Measurements from ENCODE around the gene NINL. TPM values are rescaled to one million over a fixed set of nuclear protein-coding genes. Genes with fewer than 3 reads are reported as not detected.
"Not testable (repeated sequence)": the region's sequence is repeated elsewhere in the genome, so short reads cannot be mapped to it uniquely, and the experiment has no call there.

Gene NINL
- total RNA-seq, 1 donor from 2014 or later, result 14.8 TPM

- intact Hi-C loops (cut with DNase I), result no loop called here
- DNase-seq (ENCODE audit: low spot score), result peak; percentile 28
- no peak for ATAC-seq
Measured at GRCh38 chr20:25512709-25513108, 72.6 kb downstream of the NINL start.

GRCh38 chr20:25511183-25511582, 74.1 kb downstream of the NINL start:
- intact Hi-C loops (cut with DNase I), result no loop called here
- ATAC-seq, result no peak
- DNase-seq (ENCODE audit: low spot score), result peak; percentile 23

- DNase-seq (ENCODE audit: low spot score) (peak; percentile 37), ATAC-seq (no peak)
- intact Hi-C loops (cut with DNase I), result no loop called here
Measured at GRCh38 chr20:25510721-25511120, 74.6 kb downstream of the NINL start.

DNA sequence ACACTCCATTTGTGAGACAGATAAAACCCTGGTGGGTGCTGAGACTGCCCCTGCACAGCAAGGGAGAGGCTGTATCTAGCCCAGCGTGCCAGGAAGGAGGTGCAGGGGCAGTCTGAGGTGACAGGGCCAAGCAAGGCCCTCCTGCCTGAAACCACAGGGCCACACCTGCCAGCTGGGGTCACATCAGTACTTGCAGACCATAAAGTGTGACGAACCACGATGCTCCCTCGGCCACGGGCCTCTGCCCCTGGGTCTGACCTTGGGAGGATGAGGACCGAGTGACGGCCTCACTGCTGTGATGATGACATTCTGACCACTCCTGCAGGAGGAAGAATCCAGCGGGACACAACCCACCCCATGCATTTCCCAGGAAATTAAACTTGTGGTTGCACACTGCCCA, 75.1 kb downstream of the NINL start:
- ATAC-seq, result no peak
- peak; percentile 31 for DNase-seq (ENCODE audit: low spot score)
- intact Hi-C loops (cut with DNase I), result no loop called here

- ATAC-seq, result no peak
- intact Hi-C loops (cut with DNase I), result no loop called here
- peak; percentile 14 for DNase-seq (ENCODE audit: low spot score)
Measured at GRCh38 chr20:25509084-25509483, 76.2 kb downstream of the NINL start.

DNA sequence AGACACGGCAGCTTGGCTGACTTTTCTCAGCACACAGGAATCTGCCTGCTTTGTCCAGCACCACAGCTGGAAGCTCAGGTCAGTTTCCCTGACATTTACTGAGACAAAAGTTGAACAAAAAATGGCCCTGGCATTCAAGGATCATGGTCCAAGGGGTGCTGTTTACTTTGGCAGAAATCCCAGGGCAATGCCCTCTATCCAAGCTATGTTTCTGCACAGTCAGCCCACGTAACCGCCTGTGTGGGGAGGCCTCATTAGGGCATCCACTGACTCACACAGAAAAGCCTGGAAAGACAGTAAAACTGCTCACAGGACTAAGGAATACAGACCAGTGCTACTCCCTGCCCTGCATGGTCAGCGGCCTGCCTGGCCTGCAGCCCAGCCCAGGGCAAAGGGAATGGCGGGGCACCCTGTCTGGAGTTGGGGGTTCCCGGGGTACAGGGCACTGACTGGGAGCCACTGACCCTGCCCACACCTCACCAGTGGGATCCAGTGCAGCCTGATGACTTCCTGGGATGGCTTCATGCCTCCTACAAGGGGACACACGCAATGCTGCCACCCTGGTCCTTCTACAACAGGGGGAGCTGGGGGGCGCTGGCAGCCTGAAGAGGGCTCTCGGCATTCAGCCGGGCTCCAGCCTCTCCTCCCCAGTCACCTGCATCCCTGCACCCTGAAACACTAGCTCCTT, 77.1 kb downstream of the NINL start:
- no peak for DNase-seq (ENCODE audit: low spot score)
- intact Hi-C loops (cut with DNase I), result no loop called here
- ATAC-seq, result peak; percentile 33

DNA sequence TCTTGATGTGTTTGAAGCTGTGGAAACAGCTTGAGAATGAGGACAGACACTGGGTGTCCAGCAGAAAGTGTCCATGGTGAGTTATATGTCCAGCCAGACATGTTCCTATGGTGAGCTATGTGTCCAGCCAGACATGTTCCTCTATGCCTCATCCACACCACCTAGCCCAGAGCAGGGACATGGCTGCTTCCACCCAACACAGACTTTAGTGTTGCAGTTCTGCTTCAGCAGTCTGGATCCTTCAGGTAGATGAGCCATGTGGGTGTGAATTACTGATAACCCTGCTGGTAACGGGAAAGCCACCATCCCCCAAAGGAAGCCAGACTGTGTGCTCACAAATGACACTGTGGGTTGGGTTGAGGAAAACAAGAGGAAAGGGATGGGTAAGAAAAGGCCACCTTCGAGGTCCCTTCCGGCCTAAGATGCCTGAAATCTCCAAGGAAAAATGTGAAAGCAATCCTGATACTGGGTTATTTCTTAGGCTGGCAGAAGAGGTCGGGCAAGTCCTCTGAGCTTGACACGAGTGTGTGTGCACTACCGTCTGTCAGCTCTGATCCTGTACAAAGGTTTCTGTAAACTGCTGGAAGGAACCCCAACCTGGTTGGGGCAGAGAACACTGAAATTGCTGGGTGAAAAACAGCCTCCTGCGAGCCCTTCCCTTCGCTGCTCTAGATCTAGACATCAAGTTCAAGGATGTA, 77.8 kb downstream of the NINL start:
- DNase-seq (ENCODE audit: low spot score) (peak; percentile 13), ATAC-seq (no peak)
- intact Hi-C loops (cut with DNase I), result no loop called here

GRCh38 chr20:25504366-25505135, 80.8 kb downstream of the NINL start:
- ATAC-seq, result no peak
- DNase-seq (ENCODE audit: low spot score), result peak; percentile 25
- intact Hi-C loops (cut with DNase I), result no loop called here

DNA sequence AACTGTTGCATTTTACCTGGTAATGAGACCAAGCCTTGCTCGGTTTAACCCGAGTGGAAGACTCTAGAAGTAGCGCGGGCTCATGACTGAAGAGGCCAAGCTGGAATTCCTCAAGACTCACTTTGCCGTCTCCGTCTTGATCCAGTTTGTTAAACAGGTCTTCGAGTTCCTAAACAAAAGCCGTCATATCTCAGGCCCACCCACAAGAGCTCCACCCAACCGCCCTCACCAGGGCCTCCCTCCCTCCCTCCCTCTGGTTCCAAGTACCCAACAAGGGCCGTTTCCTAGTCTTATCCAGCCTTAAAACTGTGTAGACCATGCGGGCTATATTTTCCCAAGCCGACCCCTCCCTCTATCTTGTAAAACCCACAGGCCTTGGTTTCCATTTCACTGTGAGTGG, 81.4 kb downstream of the NINL start:
- intact Hi-C loops (cut with DNase I), result no loop called here
- DNase-seq (ENCODE audit: low spot score), result no peak
- ATAC-seq, result no peak

- DNase-seq (ENCODE audit: low spot score); intact Hi-C loops (cut with DNase I); ATAC-seq: not testable (repeated sequence)
Measured at GRCh38 chr20:25503051-25503639, 82.2 kb downstream of the NINL start.

GRCh38 chr20:25500880-25501351, 84.4 kb downstream of the NINL start:
- DNase-seq (ENCODE audit: low spot score) (no peak), ATAC-seq (no peak)
- intact Hi-C loops (cut with DNase I), result no loop called here

- DNase-seq (ENCODE audit: low spot score) (no peak), ATAC-seq (no peak)
- intact Hi-C loops (cut with DNase I), result no loop called here
Measured at GRCh38 chr20:25499855-25500434, 85.4 kb downstream of the NINL start.

DNA sequence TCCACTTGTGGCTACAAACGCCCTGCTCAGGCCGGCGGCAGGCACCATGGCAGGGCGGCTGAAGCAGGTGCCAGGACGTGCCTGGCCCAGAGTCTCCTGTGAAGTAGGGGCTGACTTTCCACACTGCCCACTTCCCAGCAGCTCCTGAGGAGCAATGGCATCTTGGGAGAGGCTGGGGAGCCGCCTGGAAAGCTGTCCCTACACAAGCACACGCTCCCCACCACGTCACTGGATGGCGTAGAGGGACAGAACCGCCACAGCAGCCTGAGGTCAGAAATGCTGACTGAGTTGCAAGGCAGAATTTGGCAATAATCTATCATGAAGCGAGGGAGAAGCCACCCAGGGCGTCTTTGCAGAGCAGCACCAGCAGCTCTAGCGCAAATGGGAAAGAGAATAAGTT, 86.3 kb downstream of the NINL start:
- DNase-seq (ENCODE audit: low spot score) (no peak), ATAC-seq (no peak)
- intact Hi-C loops (cut with DNase I), result no loop called here

DNA sequence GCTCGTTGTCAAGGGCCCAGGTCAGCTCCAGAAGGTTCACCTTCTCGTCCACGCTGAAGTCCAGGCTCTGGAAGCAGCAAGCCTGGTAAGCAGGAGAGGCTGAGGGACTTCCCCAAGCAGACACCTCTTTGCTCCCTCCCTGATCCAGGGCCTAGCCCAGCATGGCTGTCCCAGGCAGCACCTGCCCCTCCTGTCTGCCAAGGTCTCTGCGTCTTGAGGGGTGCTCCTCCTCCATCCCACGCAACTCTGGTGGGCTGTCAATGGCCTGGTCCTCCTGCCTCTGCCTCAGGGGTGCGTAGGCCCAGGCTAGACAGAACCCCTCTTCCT, 87.1 kb downstream of the NINL start:
- intact Hi-C loops (cut with DNase I), result no loop called here
- no peak for ATAC-seq
- no peak for DNase-seq (ENCODE audit: low spot score)

DNA sequence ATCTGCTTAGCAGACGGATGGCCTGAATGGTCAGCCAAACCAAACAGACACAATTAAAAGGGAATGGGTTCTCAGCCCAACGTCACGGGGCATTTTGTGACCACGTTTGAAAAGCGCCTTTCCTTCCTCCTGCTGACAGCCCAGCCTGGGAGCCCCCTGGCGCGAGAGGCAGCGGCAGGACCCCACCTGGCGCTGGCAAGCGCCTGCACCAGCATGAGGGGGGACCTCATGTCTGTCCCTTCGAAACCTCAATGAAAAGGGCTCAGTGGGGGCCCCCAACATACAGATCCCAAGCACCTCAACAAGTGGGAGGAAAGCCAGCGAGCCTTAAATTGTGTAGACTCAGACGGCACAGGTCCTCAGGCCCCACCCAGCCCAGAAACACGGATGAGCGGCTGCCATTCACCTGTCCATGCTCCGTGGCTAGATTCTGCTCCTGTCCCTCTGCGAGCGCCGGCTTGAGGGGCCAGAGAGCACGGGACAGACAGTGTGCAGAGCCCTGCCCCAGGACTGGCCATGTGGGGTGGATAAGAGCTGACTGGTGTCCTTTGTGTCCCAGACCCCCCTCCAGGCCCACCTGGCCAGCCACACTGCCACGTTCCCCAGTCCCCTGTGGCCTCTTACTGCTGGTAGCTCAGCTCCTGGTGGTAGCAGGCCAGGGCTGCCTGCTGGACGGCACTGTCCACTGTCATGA, 87.6 kb downstream of the NINL start:
- intact Hi-C loops (cut with DNase I), result no loop called here
- ATAC-seq, result no peak
- DNase-seq (ENCODE audit: low spot score), result no peak

- intact Hi-C loops (cut with DNase I), result no loop called here
- DNase-seq (ENCODE audit: low spot score), result no peak
Measured at GRCh38 chr20:25496968-25497401, 88.3 kb downstream of the NINL start.

GRCh38 chr20:25496165-25496967, 89.0 kb downstream of the NINL start:
- intact Hi-C loops (cut with DNase I), result no loop called here

More at GRCh38 chr20:25496968-25497401, 88.3 kb downstream of the NINL start:
- no peak for ATAC-seq

More at GRCh38 chr20:25496165-25496967, 89.0 kb downstream of the NINL start:
- ATAC-seq, result no peak
- DNase-seq (ENCODE audit: low spot score), result no peak
